CD4-positive, alpha-beta T cell treated with Interleukin-2 at 100 ng/mL for 4 hours (primary cell): ENCODE data around the gene TBC1D28.
"Not testable (repeated sequence)": the region's sequence is repeated elsewhere in the genome, so short reads cannot be mapped to it uniquely, and the experiment has no call there.

Experiments
- DNase-seq: peaks from one replicate; pipeline ENCODE4 v3.0.0-alpha.2; 2020; ENCODE audit warnings: low spot score

Gene TBC1D28

DNA sequence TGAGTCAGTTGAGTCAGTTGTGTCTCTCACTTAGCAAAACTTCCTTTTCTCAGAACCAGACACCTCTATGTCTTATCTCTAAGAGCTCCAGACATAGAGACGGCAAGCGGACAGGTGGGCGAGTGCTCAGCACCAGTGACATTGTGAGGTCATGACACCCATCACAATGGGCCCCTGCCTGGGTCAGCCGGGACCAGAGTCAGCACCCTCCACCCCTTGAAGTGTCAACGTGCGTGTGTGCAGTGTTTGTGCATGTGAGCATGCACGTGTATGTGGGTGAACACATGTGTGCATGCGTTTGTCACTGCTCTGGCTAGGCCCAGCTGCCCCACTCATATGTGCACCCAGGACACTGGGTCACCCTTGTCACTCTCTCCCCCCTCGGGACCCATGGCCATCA, at the start of gene TBC1D28:
Gene TBC1D28 (minus strand): TSS at position 101 of the 400 bp plus-strand sequence. CDS start 3,039 bp downstream, outside the sequence.
- DNase-seq = not testable (repeated sequence)

DNA sequence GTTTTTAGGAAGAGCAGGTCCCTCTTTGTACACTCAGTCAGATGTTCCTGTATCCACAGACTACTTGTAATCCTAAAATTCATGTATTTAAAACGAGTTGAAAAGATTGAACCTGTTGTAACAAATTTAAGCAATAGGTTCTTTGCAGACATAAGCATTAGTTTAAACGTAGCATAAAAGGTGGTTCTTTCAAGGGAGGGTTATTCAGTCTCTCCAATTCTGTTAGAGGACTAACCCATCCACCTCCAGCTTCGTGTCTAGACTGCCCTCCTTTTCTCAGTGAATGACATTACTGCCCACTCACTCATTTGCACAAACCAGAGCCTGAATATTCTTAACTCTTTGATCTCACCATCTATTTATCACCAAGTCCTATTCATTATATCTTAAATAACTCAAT, 38.5 kb upstream of the TBC1D28 start:
- not testable (repeated sequence) for DNase-seq

DNA sequence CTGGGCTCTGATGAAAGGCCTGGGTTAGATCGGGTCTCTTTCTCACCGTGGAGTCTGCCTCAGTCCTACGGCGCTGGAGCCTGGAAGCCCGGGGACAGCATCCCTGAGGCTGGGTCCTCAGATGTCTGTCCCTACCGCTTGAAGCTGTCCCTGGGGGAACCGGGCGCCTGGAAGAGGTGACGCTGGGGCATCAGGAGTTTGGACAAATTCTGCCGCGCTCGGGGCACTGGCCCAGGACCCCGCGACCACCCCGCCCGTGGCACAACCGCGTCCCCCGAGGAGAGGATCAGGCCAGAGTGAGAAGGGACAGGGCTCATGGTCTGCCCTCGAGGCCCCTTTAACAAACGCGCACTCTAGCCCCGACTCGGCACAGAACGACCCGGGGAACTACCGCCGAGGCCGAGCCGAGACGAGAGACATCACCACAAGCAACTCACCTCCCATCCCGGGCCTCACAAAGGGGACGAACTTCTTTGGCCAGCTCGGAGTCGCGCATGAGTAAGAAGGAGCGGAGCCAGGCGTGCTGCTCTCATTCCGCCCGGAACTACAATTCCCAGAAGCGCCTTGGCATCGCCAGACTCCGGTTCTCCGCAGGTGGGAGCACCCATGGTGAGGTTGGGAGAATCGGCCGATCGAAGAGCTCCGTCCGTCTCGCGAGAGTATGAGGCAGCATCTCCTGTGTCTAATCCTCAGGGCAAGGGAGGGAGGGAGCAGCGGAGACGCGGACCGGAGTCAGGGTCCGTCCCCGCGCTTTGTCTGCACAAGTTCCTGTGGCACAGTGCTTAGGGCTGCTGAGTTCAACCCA, 37.8 kb upstream of the TBC1D28 start, which contains the start of gene FOXO3B:
Gene FOXO3B (minus strand): TSS at position 548 of the 805 bp plus-strand sequence. CDS start 663 bp downstream, outside the sequence.
- peak; percentile 86 for DNase-seq

DNA sequence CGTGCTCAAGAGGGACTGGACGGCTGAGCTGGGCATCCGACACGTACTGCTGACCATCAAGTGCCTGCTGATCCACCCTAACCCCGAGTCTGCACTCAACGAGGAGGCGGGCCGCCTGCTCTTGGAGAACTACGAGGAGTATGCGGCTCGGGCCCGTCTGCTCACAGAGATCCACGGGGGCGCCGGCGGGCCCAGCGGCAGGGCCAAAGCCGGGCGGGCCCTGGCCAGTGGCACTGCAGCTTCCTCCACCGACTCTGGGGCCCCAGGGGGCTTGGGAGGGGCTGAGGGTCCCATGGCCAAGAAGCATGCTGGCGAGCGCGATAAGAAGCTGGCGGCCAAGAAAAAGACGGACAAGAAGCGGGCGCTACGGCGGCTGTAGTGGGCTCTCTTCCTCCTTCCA, 33.2 kb upstream of the TBC1D28 start:
- not testable (repeated sequence) for DNase-seq

DNA sequence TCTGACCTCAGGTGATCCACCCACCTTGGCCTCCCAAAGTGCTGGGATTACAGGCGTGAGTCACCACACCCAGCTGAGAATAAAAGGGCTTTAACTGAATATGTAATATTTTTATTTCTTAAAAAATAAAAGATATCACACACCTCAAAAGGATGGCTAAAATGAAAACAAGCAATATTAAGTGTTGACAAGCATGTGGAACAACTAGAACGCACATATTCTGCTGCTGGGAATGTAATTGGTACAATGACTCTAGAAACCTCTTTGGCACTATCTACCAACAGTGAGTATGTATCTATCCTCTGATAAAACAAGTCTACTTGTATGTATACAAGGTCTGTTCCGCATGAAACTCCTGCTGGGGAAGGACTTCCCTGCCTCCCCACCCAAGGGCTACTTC, 32.7 kb upstream of the TBC1D28 start:
- not testable (repeated sequence) for DNase-seq

DNA sequence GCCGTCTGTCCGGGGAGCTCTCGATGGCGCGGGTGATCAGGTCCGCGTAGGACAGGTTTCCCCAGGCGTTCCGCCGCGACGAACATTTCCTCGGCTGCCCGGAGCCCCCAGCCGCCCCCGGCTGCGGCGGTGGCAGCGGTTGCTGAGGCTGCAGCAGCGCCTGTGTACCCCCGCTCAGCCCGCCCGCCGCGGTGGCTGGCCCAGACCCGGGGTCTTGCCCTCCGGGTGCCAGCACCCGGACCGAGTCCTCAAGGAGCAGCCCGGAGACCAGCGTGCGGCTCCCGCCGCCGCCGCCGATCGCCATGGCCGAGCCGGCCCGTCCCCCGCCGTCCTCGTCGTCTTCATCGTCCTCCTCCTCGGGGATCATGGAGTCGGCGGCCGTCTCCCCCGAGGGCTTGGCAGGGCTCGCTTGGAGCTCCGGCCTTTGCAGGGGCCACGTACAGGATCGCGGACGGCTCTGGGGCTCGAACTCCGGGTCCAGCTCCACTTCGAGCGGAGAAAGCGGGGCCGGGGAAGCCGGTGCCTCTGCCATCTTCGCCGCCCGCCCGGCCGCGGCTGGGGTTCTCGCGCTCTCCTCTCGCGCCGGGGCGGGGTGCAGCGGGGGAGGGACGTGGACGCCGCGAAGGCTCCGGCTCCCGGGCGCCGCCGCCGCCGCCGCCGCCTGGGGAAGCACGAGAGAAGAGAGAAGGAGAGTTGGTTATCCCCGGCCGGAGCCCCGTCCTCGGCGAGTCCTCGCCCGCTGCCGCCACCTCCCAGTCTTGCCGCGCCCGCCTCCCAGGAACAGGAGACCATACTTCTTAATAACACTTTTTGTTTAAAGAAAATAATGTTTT, 28.4 kb upstream of the TBC1D28 start:
- not testable (repeated sequence) for DNase-seq

DNA sequence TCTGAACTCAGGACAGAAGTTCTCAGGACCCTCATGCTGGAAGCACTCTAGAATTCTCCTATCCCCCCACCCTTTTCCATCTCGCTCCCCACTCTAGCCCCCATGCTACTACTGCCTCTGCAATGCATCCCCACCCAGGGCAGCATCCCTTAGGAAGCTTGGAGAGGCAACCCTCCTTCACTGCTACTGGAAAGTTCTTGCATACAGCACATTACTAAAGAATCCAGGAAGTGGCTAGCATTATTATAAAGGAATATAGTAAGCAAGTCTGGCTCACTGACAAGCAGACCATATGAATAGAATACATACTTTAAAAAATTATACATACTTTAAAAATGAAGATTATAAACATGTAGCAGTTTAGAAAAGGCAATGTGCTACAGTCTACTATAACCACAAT, 24.4 kb upstream of the TBC1D28 start:
- DNase-seq = not testable (repeated sequence)

DNA sequence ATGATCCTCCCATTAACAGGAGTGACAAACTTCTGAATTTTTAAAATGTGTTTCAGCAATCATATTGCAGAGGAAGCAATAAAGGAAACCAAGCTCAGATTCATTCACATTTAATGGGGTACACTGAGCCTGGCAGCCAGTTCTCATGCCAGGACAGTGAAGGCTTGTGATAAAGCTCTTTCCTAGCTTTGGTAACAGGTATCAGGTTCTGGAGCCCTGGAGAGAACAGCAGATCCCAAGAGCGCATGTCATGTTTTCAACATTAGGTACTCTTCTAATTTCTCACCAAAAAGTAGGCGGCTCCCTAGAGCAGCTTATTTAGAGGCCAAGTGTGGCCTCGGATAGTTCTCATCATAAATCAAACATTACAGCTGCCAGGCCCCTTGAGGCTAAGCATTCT, 23.3 kb upstream of the TBC1D28 start:
- DNase-seq = not testable (repeated sequence)

DNA sequence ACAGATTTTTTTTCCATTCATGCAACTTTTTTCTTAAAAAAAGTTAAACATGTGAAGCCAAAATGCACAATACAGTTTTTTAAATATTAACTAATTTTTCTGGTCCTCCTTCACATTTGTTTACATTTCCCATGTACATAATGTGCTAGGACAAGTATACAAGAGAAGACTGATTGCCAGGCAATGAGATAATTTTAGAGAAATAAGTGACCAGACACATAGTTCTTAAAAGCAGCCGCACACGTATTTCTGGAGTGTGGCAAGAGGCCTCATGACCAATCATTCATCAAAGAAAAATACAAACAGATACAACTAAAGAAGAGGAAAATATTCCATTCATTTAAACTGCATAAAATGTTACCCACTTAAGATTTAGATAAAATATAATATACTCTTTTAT, 22.1 kb upstream of the TBC1D28 start:
- not testable (repeated sequence) for DNase-seq

DNA sequence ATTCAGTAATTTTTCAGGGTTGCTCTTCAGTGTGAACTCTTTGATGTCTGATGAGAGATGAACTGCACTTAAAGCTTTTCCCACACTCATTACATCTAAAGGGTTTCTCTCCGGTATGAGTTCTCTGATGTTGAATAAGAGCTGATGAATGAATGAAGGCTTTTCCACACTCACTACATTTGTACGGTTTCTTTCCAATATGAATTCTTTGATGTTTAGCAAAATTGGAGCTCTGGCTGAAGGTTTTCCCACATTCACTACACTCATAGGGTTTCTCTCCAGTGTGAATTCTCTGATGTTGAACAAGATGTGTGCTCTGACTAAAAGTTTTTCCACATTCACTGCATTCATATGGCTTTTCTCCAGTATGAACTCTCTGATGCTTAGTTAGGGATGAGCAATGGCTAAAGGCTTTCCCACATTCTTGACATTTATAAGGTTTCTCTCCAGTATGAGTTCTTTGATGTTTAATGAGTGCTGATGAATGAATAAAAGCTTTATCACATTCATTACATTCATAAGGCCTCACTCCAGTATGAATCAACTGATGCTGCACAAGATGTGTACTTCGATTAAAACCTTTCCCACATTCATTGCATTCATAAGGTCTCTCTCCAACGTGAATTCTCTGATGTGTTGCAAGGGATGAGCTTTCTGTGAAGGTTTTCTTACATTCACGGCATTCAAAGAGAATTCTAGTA, 17.9 kb upstream of the TBC1D28 start:
- not testable (repeated sequence) for DNase-seq

DNA sequence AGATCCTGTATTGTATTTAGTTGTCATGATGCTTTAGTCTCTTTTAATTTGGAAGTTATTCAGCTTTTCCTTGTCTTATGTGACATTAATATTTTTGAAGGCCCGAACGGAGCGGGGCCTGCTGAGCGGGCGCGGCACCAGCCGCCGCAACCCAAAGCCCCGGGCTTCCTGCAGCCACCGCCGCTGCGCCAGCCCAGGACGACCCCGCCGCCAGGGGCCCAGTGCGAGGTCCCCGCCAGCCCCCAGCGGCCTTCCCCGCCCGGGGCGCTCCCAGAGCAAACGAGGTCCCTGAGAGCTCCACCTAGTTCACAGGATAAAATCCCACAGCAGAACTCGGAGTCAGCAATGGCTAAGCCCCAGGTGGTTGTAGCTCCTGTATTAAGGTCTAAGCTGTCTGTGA, 5.9 kb upstream of the TBC1D28 start:
- DNase-seq = not testable (repeated sequence)

DNA sequence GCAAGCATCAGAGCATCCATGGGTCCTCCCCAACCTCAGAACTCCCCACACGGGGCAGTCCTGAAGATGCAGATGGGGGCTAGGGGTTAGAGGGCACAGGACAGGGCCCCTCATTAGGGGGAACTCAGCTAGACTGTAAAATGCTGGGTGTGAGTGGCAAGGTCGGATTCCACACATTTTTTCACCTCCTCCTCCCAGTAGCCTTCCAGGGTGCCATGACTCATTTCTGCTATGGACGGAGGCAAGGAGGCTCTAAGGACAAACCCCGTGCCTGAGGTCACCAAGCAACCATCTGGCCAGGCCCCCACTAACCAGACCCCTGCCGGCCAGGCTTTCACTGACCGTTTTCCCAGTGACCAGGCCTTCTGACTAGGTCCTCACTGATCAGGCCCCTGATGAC, 1.1 kb downstream of the TBC1D28 start:
- not testable (repeated sequence) for DNase-seq

DNA sequence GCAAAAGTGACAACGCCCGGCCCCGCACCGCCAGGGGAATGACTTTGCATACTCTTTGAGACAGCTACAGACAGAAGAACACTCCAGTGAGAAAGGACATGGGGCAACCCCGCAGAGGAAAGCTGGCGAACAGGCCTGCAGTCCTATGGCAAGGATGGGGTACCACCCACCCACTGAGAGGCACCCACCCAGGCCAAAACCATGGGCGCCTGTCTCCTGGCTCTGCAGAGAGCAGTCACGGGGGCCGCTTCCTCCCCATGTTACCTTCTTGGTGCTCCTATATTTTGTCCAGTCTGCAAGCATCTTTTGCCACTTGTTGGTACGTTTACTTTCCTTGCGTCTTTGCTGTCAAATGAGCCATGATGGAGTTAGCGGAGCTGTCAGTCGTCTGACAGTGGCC, 5.8 kb downstream of the TBC1D28 start:
- not testable (repeated sequence) for DNase-seq

DNA sequence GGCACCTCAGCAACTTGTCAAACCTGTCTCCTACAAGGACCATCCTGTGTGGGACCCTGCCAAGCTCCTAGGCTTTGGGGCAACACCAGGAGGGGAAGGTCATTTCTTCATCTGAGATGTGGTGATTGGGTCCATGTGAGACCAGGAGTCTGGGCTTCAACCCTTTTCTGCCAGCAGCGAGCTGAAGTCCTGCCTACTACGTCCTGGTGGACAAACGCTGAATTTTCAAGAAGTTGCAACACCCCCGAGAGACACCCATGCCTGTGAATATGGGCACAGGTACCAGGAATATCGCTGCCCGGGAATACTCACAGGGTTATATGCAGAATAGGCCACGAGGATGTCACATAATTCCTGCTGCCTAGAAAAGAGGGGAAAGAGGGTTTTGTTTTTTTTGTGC, 8.0 kb downstream of the TBC1D28 start:
- not testable (repeated sequence) for DNase-seq

DNA sequence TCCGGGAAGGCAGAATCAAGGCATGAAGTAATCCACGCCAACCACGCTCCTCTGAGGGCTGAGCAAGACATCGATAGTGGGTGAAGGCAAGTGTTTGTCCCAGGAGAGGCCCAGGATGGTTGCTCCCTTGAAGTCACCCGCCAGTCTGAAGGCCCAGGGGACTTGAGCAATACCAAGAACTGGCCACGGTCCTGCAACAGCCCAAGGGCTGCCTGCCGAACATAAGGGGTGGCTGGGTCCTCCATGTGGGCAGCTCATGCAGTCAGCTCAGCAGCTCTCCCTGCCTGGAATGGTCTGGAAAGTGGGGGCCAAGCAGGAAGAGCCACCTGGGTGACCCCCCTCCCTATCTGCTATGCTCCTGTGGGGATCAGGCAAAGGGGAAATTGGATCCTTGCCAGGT, 8.4 kb downstream of the TBC1D28 start:
- not testable (repeated sequence) for DNase-seq

DNA sequence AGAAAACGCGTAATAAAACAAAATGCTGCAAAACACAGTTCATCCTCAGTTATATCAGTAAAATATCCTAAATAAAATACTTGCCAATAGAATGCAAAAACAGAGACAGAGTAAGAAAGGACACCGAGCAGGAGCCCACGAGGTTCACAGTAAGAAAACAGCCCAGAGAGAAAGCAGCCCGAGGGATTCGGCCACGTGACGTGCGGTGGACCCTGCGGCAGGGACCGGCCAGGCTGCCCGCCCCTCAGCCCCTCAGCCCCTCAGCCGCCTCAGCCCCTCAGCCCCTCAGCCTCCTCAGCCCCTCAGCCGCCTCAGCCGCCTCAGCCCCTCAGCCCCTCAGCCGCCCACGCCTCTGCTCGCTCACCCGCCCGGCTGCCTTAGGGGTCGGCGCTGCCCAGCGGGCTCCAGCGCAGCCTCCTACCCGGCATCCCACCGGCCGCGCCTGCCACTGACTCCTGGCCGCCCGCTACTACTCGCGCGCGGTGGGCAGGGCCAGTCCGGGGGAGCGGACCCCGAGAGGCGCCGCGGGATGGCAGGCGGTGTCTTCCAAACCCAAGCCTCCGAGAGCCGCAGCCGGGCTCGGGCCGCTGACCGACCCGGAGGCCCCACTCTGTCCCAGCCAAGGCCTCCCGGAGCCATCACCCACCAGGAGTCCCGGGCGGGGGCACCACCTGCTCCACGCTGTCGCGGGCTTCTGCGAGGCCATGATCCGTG, 9.5 kb downstream of the TBC1D28 start:
- not testable (repeated sequence) for DNase-seq

DNA sequence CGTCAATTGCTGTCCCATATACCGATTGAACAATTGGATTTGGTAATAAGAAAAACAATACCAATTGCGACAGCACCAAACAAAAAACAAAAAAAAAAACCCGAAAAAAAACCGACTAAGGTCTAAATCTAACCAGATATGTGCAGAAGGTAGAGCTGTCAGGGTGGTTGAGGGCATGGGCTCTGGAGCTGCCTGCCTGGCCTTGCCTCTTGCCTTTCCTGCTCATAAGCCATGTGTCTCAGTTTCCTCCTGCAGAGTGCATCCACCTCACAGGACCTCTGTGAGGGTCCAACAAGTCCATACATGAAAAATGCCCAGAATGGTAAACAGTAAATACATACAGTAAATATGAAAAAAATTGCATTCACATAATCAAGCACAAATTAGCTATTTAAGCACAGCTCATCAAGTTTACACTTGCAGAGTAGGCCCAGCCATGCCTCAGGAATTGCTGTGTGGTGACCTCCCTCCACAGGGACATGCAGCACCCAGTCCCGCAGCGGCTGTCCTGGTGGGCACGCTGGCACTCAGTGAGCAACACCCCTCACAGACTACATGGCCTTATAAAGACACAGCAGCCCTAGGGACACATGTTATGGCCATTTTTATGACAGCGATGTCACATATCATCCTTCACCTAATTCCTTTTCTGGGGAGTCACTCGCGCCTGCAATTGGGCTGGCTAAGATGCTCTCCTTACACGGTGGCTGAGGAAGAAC, 17.9 kb downstream of the TBC1D28 start:
- DNase-seq = no peak

DNA sequence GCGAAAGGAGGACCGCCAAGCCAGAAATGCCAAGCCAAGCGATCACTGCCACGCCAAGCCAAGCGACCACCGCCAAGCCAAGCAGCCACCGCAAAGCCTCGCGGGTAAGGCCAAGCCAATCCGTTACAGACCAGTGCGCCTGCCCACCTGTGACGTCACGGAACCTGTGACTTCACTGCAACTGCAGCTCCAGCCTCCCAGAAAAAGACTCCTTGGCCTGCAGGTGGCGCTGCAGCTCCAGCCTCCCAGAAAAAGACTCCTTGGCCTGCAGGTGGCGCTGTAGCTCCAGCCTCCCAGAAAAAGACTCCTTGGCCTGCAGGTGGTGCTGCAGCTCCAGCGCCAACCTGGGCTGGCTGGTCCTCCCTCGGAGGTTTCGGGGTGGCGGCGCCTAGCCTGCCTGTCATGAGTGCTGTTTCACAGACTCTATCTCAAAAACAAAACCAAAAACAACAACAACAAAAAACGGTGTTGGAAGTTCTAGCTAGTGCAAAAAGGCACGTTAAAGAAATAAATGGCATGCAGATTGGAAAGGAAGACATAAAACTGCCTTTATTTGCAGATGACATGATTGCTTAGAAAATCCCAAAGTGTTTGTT, 18.6 kb downstream of the TBC1D28 start:
- DNase-seq = peak; percentile 94

DNA sequence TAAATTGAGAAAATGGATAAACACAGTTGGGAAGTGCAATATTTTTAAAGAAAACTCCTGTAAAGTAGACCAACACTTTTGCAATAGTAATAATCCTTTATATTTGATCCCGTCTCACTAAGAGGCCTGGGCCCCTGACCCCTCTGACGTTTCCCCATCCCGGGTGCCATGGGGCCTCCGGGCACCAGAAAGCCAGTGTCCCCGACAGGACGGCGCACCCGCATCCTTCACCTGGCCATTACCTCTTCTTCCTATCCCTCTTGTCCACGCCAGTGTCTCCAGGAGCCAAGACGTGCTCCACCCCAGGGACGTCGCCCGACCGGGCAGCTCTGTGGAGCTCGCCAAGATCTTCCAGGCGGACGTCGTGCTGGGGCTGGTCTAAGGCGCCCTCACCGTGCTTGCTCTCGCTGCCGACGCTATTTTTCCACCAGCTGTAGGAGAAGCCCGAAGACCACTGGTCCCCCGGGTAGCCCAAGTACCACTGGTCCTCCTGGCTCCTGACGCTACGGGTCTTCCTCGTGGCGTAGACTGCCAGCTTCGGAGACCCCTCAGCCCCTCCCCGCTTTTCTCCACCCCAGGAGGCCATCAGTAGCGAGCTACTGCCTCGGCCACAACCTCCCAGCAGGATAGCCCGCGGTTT, 19.2 kb downstream of the TBC1D28 start:
- DNase-seq = peak; percentile 3

DNA sequence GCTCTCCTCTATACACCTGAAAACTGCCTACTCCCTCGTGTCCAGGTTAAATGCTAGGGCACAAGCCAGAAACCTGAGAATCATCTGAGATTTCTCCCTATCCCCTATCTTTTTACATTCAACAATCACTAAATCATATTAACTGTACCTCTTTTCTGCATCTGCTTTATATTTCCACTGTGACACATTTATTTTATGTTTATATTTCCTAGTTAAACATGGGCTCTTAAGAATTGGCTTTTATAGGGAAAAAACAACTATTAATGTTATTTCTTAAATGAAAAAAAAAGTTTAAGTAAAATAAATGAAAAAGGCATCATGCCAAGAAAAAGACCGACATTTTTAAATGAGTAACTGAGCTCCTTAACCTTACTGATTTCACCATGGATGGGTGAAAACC, 26.6 kb downstream of the TBC1D28 start:
- not testable (repeated sequence) for DNase-seq
